Measurements from ENCODE around the gene RBBP6.

RBBP6 gene

DNA sequence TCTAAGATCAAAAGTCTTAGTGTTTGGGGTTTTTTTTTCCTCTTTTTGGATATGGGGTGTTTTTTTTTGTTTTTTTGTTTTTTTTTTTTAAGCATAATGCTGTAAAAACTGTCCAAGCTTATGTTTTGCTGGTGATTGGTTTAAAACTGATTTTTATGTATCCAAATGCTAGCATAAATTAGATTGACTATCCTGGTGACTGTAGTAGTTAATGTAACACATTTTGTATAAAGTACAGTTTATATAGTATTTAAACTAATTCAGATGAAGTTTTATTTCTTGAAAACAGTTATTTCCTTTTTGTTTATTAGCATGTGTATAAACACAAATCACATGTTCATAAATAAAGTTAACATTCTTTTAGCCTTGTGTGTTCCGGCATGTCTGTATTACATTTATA lies 10.9 kb downstream of the RBBP6 start:
- Histone ChIP-seq H2AFZ (ENCODE audit: low read length) (no peak overlapping the region), H3K4me1 (ENCODE audit: control insufficient read depth in 2 of 2, insufficient read depth in 1 of 2, low read depth in 1 of 2, low read length in 2 of 2) (no peaks in the 10 kb centered on the region), H3K79me1 (ENCODE audit: low read depth, low read length) (peaks cover 2% of the 10 kb centered on the region), H3K4me2 (ENCODE audit: insufficient read depth, low read length, poor library complexity, severe bottlenecking) (no peak overlapping the region), H3K4ac (ENCODE audit: low read length) (no peak overlapping the region), H3K27ac (replicated peaks; ENCODE audit: low read length) (no peak overlapping the region), H3K18ac (ENCODE audit: low read length) (no peak overlapping the region), H3K9me3 (replicated peaks in 1 of 2; ENCODE audit: control insufficient read depth in 2 of 2, insufficient read depth in 1 of 2, low read depth in 1 of 2, low read length in 2 of 2) (no peaks in the 10 kb centered on the region), H3K9ac (ENCODE audit: low read depth, low read length, poor library complexity) (no peak overlapping the region), H2BK12ac (ENCODE audit: low read length) (no peak overlapping the region), H3K27me3 (ENCODE audit: control insufficient read depth in 3 of 3, insufficient read depth in 3 of 3, low read depth in 1 of 3, low read length in 3 of 3) (no peaks in the 10 kb centered on the region), H4K91ac (ENCODE audit: low read depth, low read length, poor library complexity) (no peak overlapping the region), H2BK15ac (ENCODE audit: low read length) (no peak overlapping the region), H4K8ac (ENCODE audit: low read depth, low read length) (no peak overlapping the region), H2BK120ac (ENCODE audit: low read depth, low read length) (no peak overlapping the region), H3K36me3 (replicated peaks in 1 of 2; ENCODE audit: control insufficient read depth in 2 of 2, insufficient read depth in 2 of 2, low read length in 2 of 2) (peaks cover 3 to 99% of the 10 kb centered on the region in 2 donors), H2AK5ac (ENCODE audit: low read depth, low read length) (no peak overlapping the region), H2BK5ac (ENCODE audit: low read length) (no peak overlapping the region), H3K4me3 (ENCODE audit: low read length in 2 of 2) (no peak overlapping the region), H3K23ac (ENCODE audit: low read depth, low read length, poor library complexity) (no peak overlapping the region), H3K14ac (ENCODE audit: low read length) (no peak overlapping the region)
- DNase-seq (ENCODE audit: low spot score), result no peak
- WGBS, 2 donors (ENCODE audit: extremely low coverage in 2 of 2, insufficient read length in 2 of 2, insufficient replicate concordance in 1 of 2), result no CpG with 5 or more reads among the region's 1 CpG

GRCh38 chr16:24552705-24553246 lies 13.4 kb downstream of the RBBP6 start:
- H2AK5ac ChIP-seq (ENCODE audit: low read depth, low read length), result no peak overlapping the region
- H3K27me3 ChIP-seq (ENCODE audit: control insufficient read depth in 3 of 3, insufficient read depth in 3 of 3, low read depth in 1 of 3, low read length in 3 of 3), result no peaks in the 10 kb centered on the region
- H3K4me1 ChIP-seq (ENCODE audit: control insufficient read depth in 2 of 2, insufficient read depth in 1 of 2, low read depth in 1 of 2, low read length in 2 of 2), result no peaks in the 10 kb centered on the region
- H2BK5ac ChIP-seq (ENCODE audit: low read length), result no peak overlapping the region
- no peak overlapping the region for H3K23ac ChIP-seq (ENCODE audit: low read depth, low read length, poor library complexity)
- no peak overlapping the region for H4K91ac ChIP-seq (ENCODE audit: low read depth, low read length, poor library complexity)
- no peak overlapping the region for H2BK15ac ChIP-seq (ENCODE audit: low read length)
- no peak overlapping the region for H3K4me2 ChIP-seq (ENCODE audit: insufficient read depth, low read length, poor library complexity, severe bottlenecking)
- no peak overlapping the region for H2BK120ac ChIP-seq (ENCODE audit: low read depth, low read length)
- H3K79me1 ChIP-seq (ENCODE audit: low read depth, low read length), result no peaks in the 10 kb centered on the region
- no peak overlapping the region for H3K4ac ChIP-seq (ENCODE audit: low read length)
- no peak overlapping the region for H2AFZ ChIP-seq (ENCODE audit: low read length)
- H3K9ac ChIP-seq (ENCODE audit: low read depth, low read length, poor library complexity), result no peak overlapping the region
- no peaks in the 10 kb centered on the region for H3K9me3 ChIP-seq (replicated peaks in 1 of 2; ENCODE audit: control insufficient read depth in 2 of 2, insufficient read depth in 1 of 2, low read depth in 1 of 2, low read length in 2 of 2)
- H3K18ac ChIP-seq (ENCODE audit: low read length), result no peak overlapping the region
- no peak overlapping the region for H2BK12ac ChIP-seq (ENCODE audit: low read length)
- DNase-seq (ENCODE audit: low spot score), result no peak
- no CpG with 5 or more reads among the region's 1 CpG for WGBS, 2 donors (ENCODE audit: extremely low coverage in 2 of 2, insufficient read length in 2 of 2, insufficient replicate concordance in 1 of 2)
- H3K27ac ChIP-seq (replicated peaks; ENCODE audit: low read length), result no peak overlapping the region
- no peak overlapping the region for H3K14ac ChIP-seq (ENCODE audit: low read length)
- no peak overlapping the region for H4K8ac ChIP-seq (ENCODE audit: low read depth, low read length)
- no peak overlapping the region for H3K4me3 ChIP-seq (ENCODE audit: low read length in 2 of 2)
- peaks cover 0 to 99% of the 10 kb centered on the region in 2 donors for H3K36me3 ChIP-seq (replicated peaks in 1 of 2; ENCODE audit: control insufficient read depth in 2 of 2, insufficient read depth in 2 of 2, low read length in 2 of 2)

DNA sequence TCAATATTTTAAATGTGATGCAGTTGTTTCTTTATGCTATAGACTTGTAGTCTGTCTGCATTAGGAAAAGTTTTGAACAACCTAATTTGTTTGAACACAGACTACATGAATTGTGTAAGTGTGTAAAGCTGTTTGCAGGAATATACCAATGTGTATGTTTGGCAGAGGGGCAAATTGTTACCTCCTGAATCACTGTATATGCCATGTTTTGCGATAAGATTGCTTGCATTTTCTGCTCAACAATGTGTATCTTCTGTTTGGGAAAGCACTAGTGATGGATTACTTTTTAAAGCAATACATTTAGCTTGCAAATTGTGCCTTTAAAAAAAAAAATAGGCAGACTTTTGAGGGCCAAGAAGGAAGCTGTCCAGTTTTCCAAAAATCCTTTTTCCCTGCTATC lies 14.6 kb downstream of the RBBP6 start:
- Histone ChIP-seq H2BK15ac (ENCODE audit: low read length) (no peak overlapping the region), H2AK5ac (ENCODE audit: low read depth, low read length) (no peak overlapping the region), H3K4me1 (ENCODE audit: control insufficient read depth in 2 of 2, insufficient read depth in 1 of 2, low read depth in 1 of 2, low read length in 2 of 2) (no peaks in the 10 kb centered on the region), H2AFZ (ENCODE audit: low read length) (no peak overlapping the region), H3K4me2 (ENCODE audit: insufficient read depth, low read length, poor library complexity, severe bottlenecking) (no peak overlapping the region), H2BK5ac (ENCODE audit: low read length) (no peak overlapping the region), H3K36me3 (replicated peaks in 1 of 2; ENCODE audit: control insufficient read depth in 2 of 2, insufficient read depth in 2 of 2, low read length in 2 of 2) (peaks cover 0 to 99% of the 10 kb centered on the region in 2 donors), H3K27ac (replicated peaks; ENCODE audit: low read length) (no peak overlapping the region), H3K9ac (ENCODE audit: low read depth, low read length, poor library complexity) (no peak overlapping the region), H3K23ac (ENCODE audit: low read depth, low read length, poor library complexity) (no peak overlapping the region), H4K91ac (ENCODE audit: low read depth, low read length, poor library complexity) (no peak overlapping the region), H3K14ac (ENCODE audit: low read length) (no peak overlapping the region), H3K18ac (ENCODE audit: low read length) (no peak overlapping the region), H3K9me3 (replicated peaks in 1 of 2; ENCODE audit: control insufficient read depth in 2 of 2, insufficient read depth in 1 of 2, low read depth in 1 of 2, low read length in 2 of 2) (no peaks in the 10 kb centered on the region), H2BK12ac (ENCODE audit: low read length) (no peak overlapping the region), H4K8ac (ENCODE audit: low read depth, low read length) (no peak overlapping the region), H3K27me3 (ENCODE audit: control insufficient read depth in 3 of 3, insufficient read depth in 3 of 3, low read depth in 1 of 3, low read length in 3 of 3) (no peaks in the 10 kb centered on the region), H2BK120ac (ENCODE audit: low read depth, low read length) (no peak overlapping the region), H3K79me1 (ENCODE audit: low read depth, low read length) (no peaks in the 10 kb centered on the region), H3K4me3 (ENCODE audit: low read length in 2 of 2) (no peak overlapping the region), H3K4ac (ENCODE audit: low read length) (no peak overlapping the region)
- no CpG with 5 or more reads among the region's 1 CpG for WGBS, 2 donors (ENCODE audit: extremely low coverage in 2 of 2, insufficient read length in 2 of 2, insufficient replicate concordance in 1 of 2)
- DNase-seq (ENCODE audit: low spot score), result no peak

- Histone ChIP-seq H3K4me1 (ENCODE audit: control insufficient read depth in 2 of 2, insufficient read depth in 1 of 2, low read depth in 1 of 2, low read length in 2 of 2) (no peaks in the 10 kb centered on the region), H2AK5ac (ENCODE audit: low read depth, low read length) (no peak overlapping the region), H3K4ac (ENCODE audit: low read length) (no peak overlapping the region), H2BK120ac (ENCODE audit: low read depth, low read length) (no peak overlapping the region), H2BK5ac (ENCODE audit: low read length) (no peak overlapping the region), H4K91ac (ENCODE audit: low read depth, low read length, poor library complexity) (no peak overlapping the region), H3K4me3 (ENCODE audit: low read length in 2 of 2) (no peak overlapping the region), H3K36me3 (replicated peaks in 1 of 2; ENCODE audit: control insufficient read depth in 2 of 2, insufficient read depth in 2 of 2, low read length in 2 of 2) (peaks cover 4 to 99% of the 10 kb centered on the region in 2 donors), H3K14ac (ENCODE audit: low read length) (no peak overlapping the region), H4K8ac (ENCODE audit: low read depth, low read length) (no peak overlapping the region), H3K79me1 (ENCODE audit: low read depth, low read length) (no peaks in the 10 kb centered on the region), H3K18ac (ENCODE audit: low read length) (no peak overlapping the region), H3K23ac (ENCODE audit: low read depth, low read length, poor library complexity) (no peak overlapping the region), H3K9ac (ENCODE audit: low read depth, low read length, poor library complexity) (no peak overlapping the region), H2AFZ (ENCODE audit: low read length) (no peak overlapping the region), H3K4me2 (ENCODE audit: insufficient read depth, low read length, poor library complexity, severe bottlenecking) (no peak overlapping the region), H2BK15ac (ENCODE audit: low read length) (no peak overlapping the region), H3K9me3 (replicated peaks in 1 of 2; ENCODE audit: control insufficient read depth in 2 of 2, insufficient read depth in 1 of 2, low read depth in 1 of 2, low read length in 2 of 2) (no peaks in the 10 kb centered on the region), H2BK12ac (ENCODE audit: low read length) (no peak overlapping the region), H3K27ac (replicated peaks; ENCODE audit: low read length) (no peak overlapping the region), H3K27me3 (ENCODE audit: control insufficient read depth in 3 of 3, insufficient read depth in 3 of 3, low read depth in 1 of 3, low read length in 3 of 3) (no peaks in the 10 kb centered on the region)
- no peak for DNase-seq (ENCODE audit: low spot score)
- no CpG with 5 or more reads among the region's 6 CpGs for WGBS, 2 donors (ENCODE audit: extremely low coverage in 2 of 2, insufficient read length in 2 of 2, insufficient replicate concordance in 1 of 2)
These were observed 16.0 kb downstream of the RBBP6 start for GRCh38 chr16:24555346-24555872.
